ENCODE measurements around the gene AMIGO1.
"Not testable (repeated sequence)": the region's sequence is repeated elsewhere in the genome, so short reads cannot be mapped to it uniquely, and the experiment has no call there.

The AMIGO1 gene

DNA sequence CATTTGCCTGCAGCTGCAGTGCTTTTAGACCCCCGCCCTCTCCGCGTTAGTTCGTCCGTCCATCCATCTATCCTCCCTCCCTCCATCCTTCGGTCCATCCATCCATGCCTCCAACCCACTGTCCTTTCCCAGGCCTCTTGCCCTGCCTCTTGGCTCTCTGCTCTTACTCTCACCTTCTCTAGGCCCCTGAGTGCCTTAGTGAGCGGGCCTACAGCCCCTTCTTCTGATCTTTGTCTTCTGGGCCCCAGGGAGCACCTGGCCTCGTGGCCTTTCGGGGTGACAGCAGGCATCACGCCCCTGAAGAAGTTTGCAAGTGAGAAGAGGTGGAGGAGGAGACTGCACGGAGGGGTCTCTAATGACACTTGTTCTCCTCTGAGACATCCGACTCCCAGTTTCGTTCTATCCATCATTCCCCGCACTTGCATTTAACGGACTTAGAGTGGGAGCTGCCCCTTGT, 25.0 kb downstream of the AMIGO1 start:
- DNase-seq = no peak

- DNase-seq = peak; percentile 66 to 99 (median 91)
These were observed 25.6 kb downstream of the AMIGO1 start, which contains the start of gene ATXN7L2 for GRCh38 chr1:109483672-109484518. Gene ATXN7L2, plus strand, starts transcription at chr1:109483905. Its CDS starts 49 bp downstream, at chr1:109483954.

DNA sequence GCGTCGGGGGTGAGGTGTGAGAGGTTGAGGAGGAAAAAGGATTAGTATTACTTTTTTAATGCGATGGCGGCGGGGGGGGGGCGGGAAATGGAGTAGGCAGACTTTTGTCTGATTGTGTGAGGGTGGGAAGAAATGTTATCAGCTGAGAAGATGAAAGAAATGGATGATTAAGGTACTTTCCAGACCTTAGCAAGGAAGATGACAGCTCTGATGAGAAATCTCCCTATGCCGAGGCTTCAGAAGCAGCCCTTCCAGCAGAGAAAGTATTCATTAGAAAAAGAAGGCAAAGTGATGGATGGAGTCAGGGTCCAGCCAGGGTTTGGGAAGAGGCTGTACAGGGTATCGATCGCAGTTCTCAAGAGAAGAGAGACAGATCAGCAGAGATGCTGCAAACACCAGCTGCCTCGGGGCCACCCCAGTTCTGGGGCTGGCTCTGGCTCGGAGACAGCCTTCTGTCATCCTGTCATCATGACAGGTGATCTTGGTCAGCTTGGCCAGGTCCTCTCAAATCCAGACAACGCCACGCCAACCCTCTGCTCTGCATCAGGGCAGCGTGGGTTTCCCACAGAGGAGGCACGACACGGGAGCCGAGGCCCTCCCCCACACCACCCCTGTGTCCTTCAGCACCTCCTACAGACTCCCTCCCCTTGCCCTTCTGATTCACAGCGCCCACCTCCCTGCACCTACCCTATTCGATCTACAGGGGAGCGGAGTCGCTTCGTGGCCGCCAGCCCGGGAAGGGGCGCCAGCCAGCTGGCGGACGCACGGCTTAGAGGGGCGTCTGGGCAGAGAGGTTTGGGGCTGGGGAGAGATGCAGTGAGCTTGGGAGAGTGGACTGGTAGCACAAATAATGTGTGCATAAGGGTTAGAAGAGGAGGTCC, 26.5 kb downstream of the AMIGO1 start:
- DNase-seq = peak in 28 of 51 donors; percentile 27 to 83 (median 62)

GRCh38 chr1:109482242-109482641, 27.3 kb downstream of the AMIGO1 start:
- no peak for DNase-seq

DNA sequence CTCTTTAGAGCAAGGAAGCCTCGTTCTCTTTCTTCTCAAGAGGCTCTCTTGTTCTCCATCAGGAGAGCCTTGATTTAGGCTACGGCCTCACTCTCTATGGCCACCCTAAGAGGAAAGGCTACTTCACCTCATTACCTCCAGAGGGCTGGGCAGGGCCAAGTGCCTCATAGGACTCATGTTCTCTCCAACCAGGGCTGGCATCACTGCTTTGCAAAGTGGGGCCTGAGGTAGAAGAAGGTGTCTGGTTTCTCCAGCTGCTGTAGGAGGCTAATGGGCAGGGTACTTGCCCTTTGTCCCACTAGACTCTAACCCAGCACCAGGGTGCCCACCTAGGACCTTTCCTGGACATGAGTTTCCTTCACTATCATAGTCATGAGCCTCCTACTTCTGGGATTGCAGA, 27.9 kb downstream of the AMIGO1 start:
- no peak for DNase-seq

DNA sequence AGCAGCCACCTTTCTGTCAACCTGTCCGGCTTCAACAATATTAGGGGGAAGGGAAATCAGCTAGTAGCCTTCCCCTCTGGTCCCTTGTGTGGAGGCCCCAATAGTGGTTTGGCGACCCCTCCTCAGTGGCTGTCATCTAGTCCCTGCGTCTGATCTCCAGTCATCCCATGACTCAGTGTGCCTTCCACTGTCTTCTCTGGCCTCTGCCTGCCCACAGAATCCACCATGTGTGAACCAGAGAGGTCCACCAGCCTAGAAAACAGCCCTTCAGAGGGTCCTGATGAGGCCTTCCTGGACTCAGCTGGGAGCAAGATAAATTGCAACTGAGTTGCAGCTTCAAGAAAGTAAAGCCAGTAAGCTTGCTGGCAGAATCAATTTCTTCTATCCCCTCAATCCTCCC, 29.6 kb downstream of the AMIGO1 start:
- no peak for DNase-seq

- no peak for DNase-seq
These were observed 30.2 kb downstream of the AMIGO1 start for GRCh38 chr1:109479311-109479710.

DNA sequence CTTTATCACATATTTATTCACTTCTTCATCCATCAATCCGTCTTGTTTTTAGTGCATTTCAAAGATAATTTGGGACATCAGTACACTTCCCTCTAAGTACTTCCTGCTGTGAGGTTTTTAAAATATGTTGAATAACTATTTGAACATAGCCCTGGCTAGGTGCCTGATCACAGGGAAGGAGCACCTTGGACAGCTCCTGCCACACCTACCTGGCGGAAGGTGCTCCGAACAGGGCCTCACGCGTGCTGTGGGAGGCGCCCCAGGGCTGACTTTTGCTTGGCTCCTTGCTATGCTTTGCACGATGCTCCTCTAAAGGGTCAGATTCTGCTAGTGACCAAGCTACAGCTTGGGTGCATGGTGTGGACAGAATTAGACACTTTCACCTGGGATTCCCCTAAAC, 30.7 kb downstream of the AMIGO1 start:
- DNase-seq = no peak

GRCh38 chr1:109477821-109478220, 31.7 kb downstream of the AMIGO1 start:
- DNase-seq = no peak

DNA sequence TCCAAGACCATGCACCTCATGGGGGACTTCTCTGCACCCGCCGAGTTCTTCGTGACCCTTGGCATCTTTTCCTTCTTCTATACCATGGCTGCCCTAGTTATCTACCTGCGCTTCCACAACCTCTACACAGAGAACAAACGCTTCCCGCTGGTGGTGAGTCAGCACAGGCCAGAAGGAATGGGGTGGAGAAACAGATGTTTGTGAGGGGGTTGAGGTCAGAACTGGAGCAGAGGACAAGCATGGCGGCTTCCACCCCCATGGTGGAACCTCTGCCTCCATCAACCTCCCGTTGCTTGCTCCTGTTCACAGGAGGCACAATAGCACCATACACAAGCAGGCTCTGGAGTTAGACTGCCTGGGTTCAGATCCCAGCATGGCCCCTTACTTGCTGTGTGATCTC, 32.7 kb downstream of the AMIGO1 start:
- no peak for DNase-seq

GRCh38 chr1:109475261-109475660, 34.3 kb downstream of the AMIGO1 start:
- DNase-seq = no peak

DNA sequence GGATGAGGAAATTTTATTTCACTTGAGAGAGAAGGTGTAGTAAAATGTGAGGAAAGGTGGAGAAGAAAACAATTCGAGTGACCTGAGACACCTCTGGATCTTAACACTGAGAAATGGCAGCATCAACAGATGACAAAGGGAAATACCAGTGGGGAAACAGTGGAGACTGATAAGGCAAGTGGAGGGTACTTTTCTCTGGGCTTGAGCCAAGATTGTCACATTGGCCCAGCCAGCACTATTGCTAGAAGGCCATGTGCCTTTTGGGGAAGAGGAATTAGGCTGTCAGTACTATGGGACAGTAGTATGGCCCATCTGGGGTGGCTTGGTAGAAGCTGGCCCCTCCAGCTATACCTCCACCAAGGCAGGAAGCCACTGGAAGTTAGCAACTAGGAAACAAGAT, 34.8 kb downstream of the AMIGO1 start:
- no peak for DNase-seq

GRCh38 chr1:109473284-109474057, 36.1 kb downstream of the AMIGO1 start:
- DNase-seq = not testable (repeated sequence)

- no peak for DNase-seq
These were observed 36.7 kb downstream of the AMIGO1 start for GRCh38 chr1:109472779-109473178.

DNA sequence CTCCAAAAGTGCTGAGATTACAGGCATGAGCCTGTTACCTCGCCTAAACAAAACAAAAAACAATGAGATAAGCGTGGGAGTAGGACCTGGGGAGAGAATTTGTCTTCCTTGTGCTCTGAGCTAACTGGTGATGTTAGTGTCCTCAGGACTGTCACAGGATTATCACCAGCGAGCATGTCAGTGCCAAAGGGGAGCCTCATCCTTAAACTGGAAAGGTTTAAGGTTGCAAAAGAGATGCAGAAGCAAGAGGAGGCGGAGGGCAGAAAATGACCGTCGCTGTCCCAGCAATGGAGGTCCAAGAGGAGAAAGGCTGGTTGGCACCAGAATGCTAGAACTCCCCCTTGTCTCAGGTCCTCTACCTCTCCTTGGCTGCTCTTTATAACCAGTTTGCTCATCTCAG, 39.3 kb downstream of the AMIGO1 start:
- no peak for DNase-seq

- no peak for DNase-seq
These were observed 40.6 kb downstream of the AMIGO1 start for GRCh38 chr1:109468903-109469302.

- no peak for DNase-seq
These were observed 41.5 kb downstream of the AMIGO1 start for GRCh38 chr1:109468061-109468460.

GRCh38 chr1:109467301-109467777, 42.2 kb downstream of the AMIGO1 start:
- no peak for DNase-seq

DNA sequence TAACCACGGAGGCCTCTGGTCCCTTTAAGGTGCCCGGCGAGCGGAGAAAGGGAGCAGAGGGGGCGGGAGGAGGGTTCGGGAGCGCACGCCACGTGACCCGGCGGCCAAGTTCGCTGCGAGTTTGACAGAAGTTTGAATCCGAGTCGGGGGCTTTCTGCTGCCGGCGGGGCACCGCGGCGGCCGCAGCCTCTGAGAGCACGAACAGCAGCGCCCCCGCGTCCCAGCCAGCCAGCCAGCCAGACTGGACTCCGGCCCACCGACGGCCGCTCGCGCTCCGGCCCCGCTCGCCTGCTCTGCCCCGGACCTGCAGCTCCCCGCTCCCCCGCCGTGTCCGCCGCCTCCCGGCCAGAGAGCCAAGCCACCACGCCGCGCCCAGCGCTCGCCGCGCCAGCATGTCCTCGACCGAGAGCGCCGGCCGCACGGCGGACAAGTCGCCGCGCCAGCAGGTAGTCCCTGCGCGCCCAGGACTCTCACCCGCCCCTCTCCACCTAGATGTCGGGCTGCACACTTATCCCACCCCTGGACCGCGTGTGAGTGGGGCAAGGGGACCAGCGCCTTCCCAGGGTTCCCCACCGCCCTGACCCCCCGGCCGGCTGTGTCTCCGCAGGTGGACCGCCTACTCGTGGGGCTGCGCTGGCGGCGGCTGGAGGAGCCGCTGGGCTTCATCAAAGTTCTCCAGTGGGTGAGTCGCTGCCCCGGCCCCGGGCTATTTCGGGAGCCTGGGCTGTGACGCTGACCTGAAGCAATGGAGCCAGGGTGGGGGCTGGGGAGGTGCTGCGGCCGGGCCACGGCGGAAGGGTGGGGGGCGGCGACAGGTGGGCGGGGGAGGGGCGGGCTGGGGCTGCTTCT, 42.9 kb downstream of the AMIGO1 start, which contains the start of gene SYPL2:
TSS of gene SYPL2 (plus strand) at position 95 of the 849 bp plus-strand sequence. CDS start at position 393, 298 bp downstream.
- DNase-seq = peak in 22 of 51 donors; percentile 3 to 57 (median 26)

- DNase-seq = no peak
These were observed 43.4 kb downstream of the AMIGO1 start for GRCh38 chr1:109466125-109466451.

Data from hypothalamus (tissue), 51 donors.